HG03159 (cell line): ENCODE measurements around the gene AKAP10.
"Not testable (repeated sequence)": the region's sequence is repeated elsewhere in the genome, so short reads cannot be mapped to it uniquely, and the experiment has no call there.

Experiments used
- ATAC-seq: cut with Tn5 transposase; IDR thresholded peaks from one replicate; pipeline ENCODE4 v1.9.1; 2021; ENCODE audit warnings: mild to moderate bottlenecking, moderate library complexity; ENCODE audit not compliant: unreplicated experiment

The AKAP10 gene

DNA sequence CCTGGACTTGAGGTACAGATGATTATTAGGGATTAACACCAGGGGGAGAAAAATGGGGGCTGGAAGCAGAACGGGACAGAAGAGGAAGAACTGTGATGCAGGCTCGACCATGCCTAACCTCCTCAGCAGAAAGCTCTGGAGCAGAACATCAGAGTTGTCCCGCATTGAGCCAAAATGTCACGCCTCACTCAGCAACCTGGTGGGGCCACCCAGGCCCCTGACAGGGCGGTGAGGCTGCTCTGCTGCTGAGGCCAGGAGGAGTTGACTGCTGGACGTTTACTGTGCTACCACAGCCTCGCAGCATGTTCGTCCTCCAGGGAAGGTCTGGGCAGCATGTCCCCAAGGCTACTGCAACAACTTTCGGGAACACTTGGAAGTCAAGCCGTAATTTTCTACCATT lies 103.4 kb downstream of the AKAP10 start:
- ATAC-seq = no peak

DNA sequence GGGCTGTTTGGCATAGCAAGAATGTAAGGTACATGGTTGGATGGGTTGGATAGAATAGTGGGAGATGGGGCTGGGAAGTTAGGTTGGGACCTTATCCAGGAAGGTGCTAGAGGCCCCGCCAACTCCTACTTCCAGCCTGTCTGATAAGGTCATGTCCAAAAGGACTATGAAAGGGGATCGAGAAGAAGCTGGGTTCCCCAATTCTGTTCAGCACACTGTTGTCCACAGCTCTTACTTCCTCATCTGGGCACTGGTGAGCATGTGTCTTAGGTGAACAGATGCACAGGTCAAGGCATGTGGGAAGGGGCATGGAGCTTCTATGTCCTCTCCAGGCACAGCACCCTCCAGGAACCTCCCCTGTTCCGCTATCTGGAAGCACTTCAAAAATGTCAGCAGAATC lies 104.3 kb downstream of the AKAP10 start:
- ATAC-seq = no peak

GRCh38 chr17:19868079-19868395 lies 109.6 kb downstream of the AKAP10 start:
- ATAC-seq = no peak

DNA sequence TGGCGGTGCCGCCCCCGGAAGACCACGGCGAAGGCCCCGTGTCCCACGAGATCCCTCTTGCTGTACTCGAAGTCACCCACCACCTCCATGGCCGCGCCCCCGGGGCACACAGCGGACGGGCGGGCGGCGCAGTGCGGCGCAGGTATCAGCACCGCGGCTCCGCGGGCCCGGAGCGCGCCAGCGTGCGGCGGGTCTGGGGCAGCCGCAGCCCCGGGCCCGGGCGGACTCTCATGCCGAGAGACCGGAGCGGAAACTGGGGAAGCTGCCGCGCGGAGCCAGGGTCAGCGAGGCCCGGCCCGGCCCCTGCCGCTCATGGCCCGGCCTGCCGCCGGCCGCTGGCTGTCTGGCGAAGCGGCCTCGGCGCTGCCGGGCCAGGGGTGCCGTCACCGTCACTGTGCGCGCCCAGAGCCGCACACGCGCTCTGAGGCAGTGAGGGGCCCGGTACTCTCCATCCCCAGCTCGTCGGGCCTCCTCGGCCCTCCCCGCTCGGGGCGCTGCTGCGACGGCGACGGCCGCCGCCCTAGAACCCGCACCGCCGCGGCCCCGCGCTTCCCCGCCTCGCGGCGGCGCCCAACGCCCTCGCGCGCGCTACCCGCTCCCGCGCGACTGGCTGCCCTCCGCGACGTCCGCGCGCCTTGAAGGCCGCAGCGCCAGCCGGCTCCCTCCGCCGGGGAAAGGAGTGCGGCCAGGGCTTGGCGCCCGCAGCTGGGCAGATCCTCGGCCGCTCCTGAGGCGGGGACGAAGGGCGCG lies 110.1 kb downstream of the AKAP10 start, which contains the start of gene ULK2:
ULK2 (minus strand) TSS at position 608 of the 750 bp plus-strand sequence; CDS start at position 89, 519 bp downstream.
- peak; percentile 52 for ATAC-seq

DNA sequence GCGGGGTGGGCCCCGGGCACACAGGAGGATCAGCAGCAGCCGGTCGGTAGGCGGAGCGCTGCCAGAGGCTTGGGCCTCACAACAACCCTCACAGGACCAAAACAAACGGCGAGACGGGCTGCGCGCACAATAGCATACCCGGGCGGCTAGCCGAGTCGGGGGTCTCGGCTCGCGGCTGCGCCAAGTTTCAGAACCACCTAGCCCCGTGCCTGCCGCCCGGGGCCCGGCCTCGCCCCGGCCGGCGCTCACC lies 110.6 kb downstream of the AKAP10 start:
- peak; percentile 29 for ATAC-seq

DNA sequence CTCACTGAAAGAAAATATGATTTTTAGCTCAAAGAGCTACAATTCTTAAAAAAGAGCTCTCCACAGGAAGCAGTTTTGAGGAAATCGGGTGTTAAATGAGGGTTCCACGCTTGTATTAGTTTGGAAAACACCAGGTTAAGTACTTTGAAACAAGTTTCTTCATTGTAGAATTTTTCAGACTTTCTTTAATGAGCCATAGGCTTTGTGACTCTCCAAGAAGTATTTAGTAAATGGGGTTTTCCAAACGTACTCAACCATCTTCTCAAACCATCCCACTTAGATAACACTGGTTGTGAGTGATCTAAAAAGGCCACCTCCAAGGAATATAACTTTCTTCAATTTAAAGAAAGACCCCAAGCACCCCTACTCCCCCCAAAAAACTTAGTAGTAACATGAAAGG lies 112.6 kb downstream of the AKAP10 start:
- no peak for ATAC-seq

DNA sequence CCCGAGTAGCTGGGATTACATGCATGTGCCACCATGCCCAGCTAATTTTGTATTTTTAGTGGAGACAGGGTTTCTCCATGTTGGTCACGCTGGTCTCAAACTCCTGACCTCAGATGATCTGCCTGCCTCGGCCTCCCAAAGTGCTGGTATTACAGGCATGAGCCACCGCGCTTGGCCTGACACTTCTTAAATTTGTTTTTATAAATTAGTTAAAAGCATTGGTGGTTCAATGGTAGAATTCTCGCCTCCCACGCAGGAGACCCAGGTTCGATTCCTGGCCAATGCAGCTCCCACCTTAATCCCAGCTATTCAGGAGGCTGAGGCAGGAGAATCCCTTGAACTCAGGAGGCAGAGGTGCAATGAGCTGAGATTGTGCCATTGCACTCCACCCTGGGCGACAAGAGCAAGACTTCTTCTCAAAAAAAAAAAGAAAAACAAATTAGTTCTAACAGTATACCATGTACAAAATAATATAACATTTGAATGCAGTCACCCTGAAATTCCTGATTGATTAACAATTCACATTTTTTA lies 116.9 kb downstream of the AKAP10 start:
- ATAC-seq = not testable (repeated sequence)

- no peak for ATAC-seq
These were observed 120.0 kb downstream of the AKAP10 start for GRCh38 chr17:19857640-19858039.
